H1 (cell line): ENCODE measurements around the gene CEP192. TPM values are rescaled to one million over a fixed set of nuclear protein-coding genes. Genes with fewer than 3 reads are reported as not detected.

Experiments
- CTCF ChIA-PET: fragments of 300-600 bp; sonication (Branson Sonifier 250); formaldehyde crosslinking; loops from one replicate; lab custom pipeline; 2021; ENCODE audit not compliant: partially characterized antibody; lab: Charles Lee
- POLR2A ChIA-PET: fragments of 300-600 bp; sonication (Branson Sonifier 250); formaldehyde crosslinking; loops from one replicate; lab custom pipeline; 2021; ENCODE audit warnings: inconsistent platforms; ENCODE audit not compliant: partially characterized antibody; lab: Charles Lee
- DNase-seq, 2 experiments: peaks; one replicate each; pipeline versions ENCODE4 v3.0.0 to v3.0.0-alpha.2; 2010 to 2022; ENCODE audit warnings: low spot score in 2 of 2, low read depth in 1 of 2, mixed read lengths in 1 of 2
- FAIRE-seq: peaks from 2 replicates; lab custom pipeline; 2011; peaks lifted over from hg19 to GRCh38; lab: Jason Lieb, UNC
- H2AFZ ChIP-seq: 2 replicates; pipeline ENCODE4 v1.8.1; 2012; ENCODE audit warnings: low read length, inconsistent platforms
- H2AK5ac ChIP-seq: 2 replicates; pipeline ENCODE4 v1.6.1; 2013; ENCODE audit warnings: low read depth, low read length
- H2BK120ac ChIP-seq: replicated peaks from 2 replicates; pipeline ENCODE3; 2013; ENCODE audit warnings: low read depth, low read length, inconsistent platforms
- H2BK12ac ChIP-seq: 2 replicates; pipeline ENCODE4 v1.6.1; 2013; ENCODE audit warnings: low read depth, low read length
- H2BK15ac ChIP-seq: 2 replicates; pipeline ENCODE4 v1.6.1; 2013; ENCODE audit warnings: low read length
- H2BK20ac ChIP-seq: 2 replicates; pipeline ENCODE4 v1.6.1; 2013; ENCODE audit warnings: low read length
- H2BK5ac ChIP-seq: 2 replicates; pipeline ENCODE4 v1.6.1; 2013; ENCODE audit warnings: low read depth, low read length
- H3K14ac ChIP-seq: 2 replicates; pipeline ENCODE4 v1.6.1; 2013; ENCODE audit warnings: inconsistent platforms; ENCODE audit not compliant: insufficient read length
- H3K18ac ChIP-seq: 2 replicates; pipeline ENCODE4 v1.6.1; 2013; ENCODE audit warnings: low read length; ENCODE audit errors: extremely low read depth
- H3K23ac ChIP-seq: 2 replicates; pipeline ENCODE4 v1.6.1; 2013; ENCODE audit warnings: inconsistent platforms; ENCODE audit not compliant: insufficient read length
- H3K23me2 ChIP-seq: 2 replicates; pipeline ENCODE4 v1.6.1; 2013; ENCODE audit warnings: low read depth, low read length
- H3K27ac ChIP-seq: 2 replicates; pipeline ENCODE4 v1.6.1; 2011; ENCODE audit warnings: low read depth, low read length, inconsistent platforms
- H3K27me3 ChIP-seq, 4 experiments: replicated peaks in 1 of 4; 1 replicate in 1 of 4; 2 replicates in 3 of 4; pipeline versions ENCODE4 v1.6.1 to v1.8.1; 2011 to 2013; ENCODE audit warnings: low read length in 3 of 4, mild to moderate bottlenecking in 3 of 4, inconsistent platforms in 2 of 4, mixed read lengths in 2 of 4, moderate library complexity in 1 of 4; ENCODE audit not compliant: control insufficient read depth in 3 of 4, insufficient read depth in 3 of 4; ENCODE audit errors: extremely low read depth in 1 of 4
- H3K36me3 ChIP-seq, 4 experiments: 2 replicates each; pipeline versions ENCODE4 v1.6.1 to v1.8.1; 2011 to 2013; ENCODE audit warnings: mild to moderate bottlenecking in 4 of 4, low read length in 3 of 4, moderate library complexity in 2 of 4, control low read depth in 1 of 4, inconsistent platforms in 1 of 4; ENCODE audit not compliant: insufficient read depth in 4 of 4, control insufficient read depth in 2 of 4
- H3K4ac ChIP-seq: replicated peaks from 2 replicates; pipeline ENCODE3; 2013; ENCODE audit warnings: low read length, low read depth, mixed read lengths, inconsistent platforms; ENCODE audit not compliant: insufficient read length
- H3K4me1 ChIP-seq, 4 experiments: replicated peaks in 1 of 4; 1 replicate in 1 of 4; 2 replicates in 3 of 4; pipeline versions ENCODE4 v1.6.1 to v1.8.1; 2011 to 2013; ENCODE audit warnings: low read length in 3 of 4, inconsistent platforms in 2 of 4, mixed read lengths in 1 of 4; ENCODE audit not compliant: insufficient read depth in 4 of 4, control insufficient read depth in 3 of 4
- H3K4me2 ChIP-seq, 2 experiments: 2 replicates each; pipeline versions ENCODE4 v1.6.1 to v1.8.1; 2011 to 2013; ENCODE audit warnings: low read depth in 2 of 2, low read length in 2 of 2, control low read depth in 1 of 2, inconsistent platforms in 1 of 2, mild to moderate bottlenecking in 1 of 2; ENCODE audit not compliant: insufficient read depth in 1 of 2
- H3K4me3 ChIP-seq, 4 experiments: fragments of 200-600, 300-600 bp in 1 of 4; sonication (generic), shearing (Covaris generic), sonication (Bioruptor Twin) in 1 of 4; 2 replicates each; pipeline versions ENCODE4 v1.5.1 to v1.8.1; 2011 to 2016; ENCODE audit warnings: low read length in 4 of 4, low read depth in 3 of 4, control low read depth in 2 of 4, inconsistent platforms in 2 of 4, mild to moderate bottlenecking in 2 of 4, mixed read lengths in 1 of 4, moderate library complexity in 1 of 4; ENCODE audit not compliant: insufficient read depth in 2 of 4; ENCODE audit errors: extremely low read depth in 1 of 4
- H3K56ac ChIP-seq: replicated peaks from 2 replicates; pipeline ENCODE3; 2013; ENCODE audit warnings: low read depth, mild to moderate bottlenecking, mixed read lengths, low read length, inconsistent platforms; ENCODE audit not compliant: insufficient read length
- H3K79me1 ChIP-seq: 2 replicates; pipeline ENCODE4 v1.6.1; 2013; ENCODE audit warnings: low read depth, low read length, control low read depth
- H3K79me2 ChIP-seq, 2 experiments: 2 replicates each; pipeline versions ENCODE4 v1.6.1 to v1.8.1; 2012 to 2013; ENCODE audit warnings: low read length in 2 of 2, mild to moderate bottlenecking in 2 of 2, inconsistent platforms in 1 of 2; ENCODE audit not compliant: insufficient read depth in 2 of 2, control insufficient read depth in 1 of 2
- H3K9ac ChIP-seq, 4 experiments: replicated peaks in 1 of 4; 1 replicate in 1 of 4; 2 replicates in 3 of 4; pipeline versions ENCODE4 v1.6.1 to v1.8.1; 2011 to 2013; ENCODE audit warnings: low read depth in 3 of 4, low read length in 3 of 4, control low read depth in 2 of 4, mild to moderate bottlenecking in 2 of 4, moderate library complexity in 2 of 4, inconsistent platforms in 1 of 4; ENCODE audit errors: extremely low read depth in 1 of 4
- H3K9me3 ChIP-seq, 2 experiments: 2 replicates each; pipeline versions ENCODE4 v1.6.1 to v1.8.1; 2012 to 2013; ENCODE audit warnings: mild to moderate bottlenecking in 2 of 2, moderate library complexity in 2 of 2, control low read depth in 1 of 2, inconsistent platforms in 1 of 2, low read depth in 1 of 2, low read length in 1 of 2, mixed read lengths in 1 of 2; ENCODE audit not compliant: insufficient read depth in 2 of 2
- H4K20me1 ChIP-seq, 2 experiments: replicated peaks in 1 of 2; 2 replicates each; pipeline versions ENCODE3 to v1.8.1; 2011 to 2013; ENCODE audit warnings: inconsistent platforms in 2 of 2, low read length in 2 of 2, mild to moderate bottlenecking in 1 of 2; ENCODE audit not compliant: insufficient read depth in 2 of 2, control insufficient read depth in 1 of 2
- H4K5ac ChIP-seq: 2 replicates; pipeline ENCODE4 v1.6.1; 2013; ENCODE audit warnings: low read length, low read depth, mixed read lengths, inconsistent platforms; ENCODE audit not compliant: insufficient read length
- H4K8ac ChIP-seq: 2 replicates; pipeline ENCODE4 v1.8.0; 2013; ENCODE audit warnings: mild to moderate bottlenecking, moderate library complexity, low read length, inconsistent platforms; ENCODE audit not compliant: insufficient read depth; ENCODE audit errors: extremely low read depth
- H4K91ac ChIP-seq: replicated peaks from 2 replicates; pipeline ENCODE3; 2013; ENCODE audit warnings: low read length, mixed read lengths, inconsistent platforms; ENCODE audit not compliant: insufficient read length
- ATF3 ChIP-seq: IDR thresholded peaks from 2 replicates; pipeline ENCODE4 v1.6.1; 2011; ENCODE audit warnings: low read depth, mild to moderate bottlenecking, low read length; ENCODE audit not compliant: insufficient read depth
- RFX5 ChIP-seq: IDR thresholded peaks from 2 replicates; pipeline ENCODE4 v1.6.1; 2011; ENCODE audit warnings: low read depth, low read length, improper control_type of control experiment, borderline replicate concordance
- SAP30 ChIP-seq: fragments of 300-600 bp; sonication (generic); IDR thresholded peaks from 2 replicates; pipeline ENCODE4 v1.7.1; 2012; ENCODE audit warnings: low read length, moderate library complexity, mild to moderate bottlenecking, inconsistent platforms; ENCODE audit not compliant: insufficient read depth, insufficient replicate concordance
- SRF ChIP-seq: IDR thresholded peaks from 2 replicates; pipeline ENCODE4 v1.6.1; 2011; ENCODE audit warnings: mild to moderate bottlenecking, low read depth, low read length, moderate library complexity
- WGBS, 2 experiments: shearing (Covaris generic) in 1 of 2; methylation state at CpG; one replicate each; pipeline versions ENCODE4 v1.1.6 to v1.1.7; 2013 to 2015; ENCODE audit warnings: low lambda C conversion rate in 2 of 2, mixed read lengths in 2 of 2, inconsistent platforms in 1 of 2, low coverage in 1 of 2, missing lambda C conversion rate in 1 of 2; ENCODE audit not compliant: insufficient replicate concordance in 2 of 2, insufficient coverage in 1 of 2, insufficient read length in 1 of 2; ENCODE audit errors: extremely low coverage in 1 of 2, missing lambda C conversion rate in 1 of 2; 5-methylcytosine and 5-hydroxymethylcytosine counted together
- polyA plus RNA-seq, 7 experiments: library from polyadenylated mRNA; depleted of rRNA in 3 of 7; stranded (reverse) in 5 of 7; unstranded in 2 of 7; fragments of >200 nt in 5 of 7; fragments of 200-250 nt in 2 of 7; gene quantifications; 1 replicate in 5 of 7; 2 replicates in 1 of 7; 4 replicates in 1 of 7; pipeline versions ENCODE4 v1.2.1 to v1.2.3, GENCODE V29; 2011 to 2013; ENCODE audit warnings: missing spikeins in 2 of 7, mixed read lengths in 2 of 7
- total RNA-seq: library from RNA; stranded (reverse); fragmentation: NEBNext Ultra II Directional; extraction: Animal tissue kit (Norgen Biotek cat#: 25700); gene quantifications from 2 replicates; pipeline ENCODE4 v1.2.1, GENCODE V29; 2021

The CEP192 gene
- total and polyA plus RNA-seq, 2 of the 8 experiments (the other 6 are each of a cell fraction or from before 2014, with no cell fraction given), result 13.4 to 23.1 TPM

DNA sequence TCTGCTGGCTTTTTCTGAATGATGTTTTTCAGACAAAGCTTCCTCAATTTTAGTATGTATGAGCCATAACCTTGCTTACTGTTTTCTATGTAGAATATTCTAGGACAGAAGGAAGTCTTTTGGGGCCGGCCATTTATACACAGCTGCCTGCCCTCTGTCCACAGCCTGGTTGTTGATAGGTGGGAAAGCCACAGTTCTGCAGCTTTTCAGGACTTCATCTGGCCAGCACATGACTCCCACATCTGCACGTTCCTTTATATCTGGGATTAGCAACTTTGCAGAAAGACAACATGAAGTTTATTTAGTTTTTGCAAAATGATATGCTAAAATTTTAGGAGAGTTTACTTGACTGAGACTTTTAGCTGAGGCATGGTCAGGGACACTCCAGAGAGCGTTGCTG is 105.6 kb downstream of the CEP192 start:
- Histone ChIP-seq H3K14ac (no peak overlapping the region), H3K79me2 (no peaks in the 10 kb centered on the region), H3K23me2 (no peaks in the 10 kb centered on the region), H3K27me3 (no peaks in the 10 kb centered on the region), H3K56ac (no peak overlapping the region), H2BK5ac (no peak overlapping the region), H4K20me1 (peaks cover 0 to 2% of the 10 kb centered on the region in 2 experiments), H2BK20ac (no peak overlapping the region), H3K4me3 (no peak overlapping the region), H3K4ac (no peak overlapping the region), H2AFZ (no peak overlapping the region), H2AK5ac (no peak overlapping the region), H3K18ac (no peak overlapping the region), H2BK12ac (no peak overlapping the region), H3K9ac (no peak overlapping the region), H3K36me3 (peaks cover 20 to 45% (median 40%) of the 10 kb centered on the region in 4 experiments), H4K91ac (no peak overlapping the region), H3K79me1 (no peaks in the 10 kb centered on the region), H4K5ac (no peak overlapping the region), H3K9me3 (peaks cover 2 to 10% of the 10 kb centered on the region in 2 experiments; a peak in 1 of 4 replicates), H3K4me2 (no peak overlapping the region), H3K23ac (no peak overlapping the region), H3K4me1 (no peaks in the 10 kb centered on the region), H2BK15ac (no peak overlapping the region), H3K27ac (no peak overlapping the region), H2BK120ac (no peak overlapping the region), H4K8ac (no peak overlapping the region)
- TF ChIP-seq RFX5 (no peak), ATF3 (no peak), SAP30 (no peak), SRF (no peak)
- FAIRE-seq, result no peak
- ChIA-PET CTCF (no interaction called here), POLR2A (no interaction called here)
- no peak for DNase-seq
- WGBS, 2 experiments, result 89% methylated on average over 3 of the region's 3 CpGs; no CpG with 5 or more reads in 1 of the 2 experiments
